ENCODE measurements around the gene KISS1R. TPM values are rescaled to one million over a fixed set of nuclear protein-coding genes. Genes with fewer than 3 reads are reported as not detected.

Gene KISS1R
- total RNA-seq, 1 donor from 2014 or later, result not detected

- peaks cover 16% of the 10 kb centered on the region for H3K36me3 ChIP-seq
Observed at GRCh38 chr19:870314-870713, 46.8 kb upstream of the KISS1R start.

GRCh38 chr19:870963-871401, 46.2 kb upstream of the KISS1R start:
- peak overlapping the region; percentile 60 for H3K27ac ChIP-seq
- TF ChIP-seq CTCF (IDR thresholded peaks at IDR 0.05), result no peak
- H3K4me1 ChIP-seq, result peaks cover 16% of the 10 kb centered on the region
- peak; percentile 0 for ATAC-seq
- intact Hi-C loops (cut with DNase I), result no loop called here
- DNase-seq, result peak; percentile 81
- H3K9me3 ChIP-seq, result no peaks in the 10 kb centered on the region
- no peak overlapping the region for H3K4me3 ChIP-seq
- H3K36me3 ChIP-seq, result peaks cover 23% of the 10 kb centered on the region
- H3K27me3 ChIP-seq, result no peaks in the 10 kb centered on the region

More at GRCh38 chr19:870314-870713, 46.8 kb upstream of the KISS1R start:
- Histone ChIP-seq H3K4me3 (no peak overlapping the region), H3K27me3 (no peaks in the 10 kb centered on the region), H3K4me1 (peaks cover 16% of the 10 kb centered on the region), H3K9me3 (no peaks in the 10 kb centered on the region), H3K27ac (peak overlapping the region; percentile 60)
- ATAC-seq (no peak), DNase-seq (no peak)
- intact Hi-C loops (cut with DNase I), result no loop called here
- no peak for TF ChIP-seq CTCF (IDR thresholded peaks at IDR 0.05)

- H3K36me3 ChIP-seq, result peaks cover 27% of the 10 kb centered on the region
- intact Hi-C loops (cut with DNase I), result no loop called here
- H3K4me1 ChIP-seq, result peaks cover 16% of the 10 kb centered on the region
- no peak for DNase-seq
- peak overlapping the region; percentile 86 for H3K27ac ChIP-seq
- H3K9me3 ChIP-seq, result no peaks in the 10 kb centered on the region
- H3K4me3 ChIP-seq, result peak overlapping the region; percentile 34
- H3K27me3 ChIP-seq, result no peaks in the 10 kb centered on the region
- TF ChIP-seq CTCF (IDR thresholded peaks at IDR 0.05), result no peak
- no peak for ATAC-seq
Observed at GRCh38 chr19:871446-872265, 45.5 kb upstream of the KISS1R start.

- H3K4me1 ChIP-seq, result peaks cover 16% of the 10 kb centered on the region
- H3K4me3 ChIP-seq, result peak overlapping the region; percentile 34
- intact Hi-C loops (cut with DNase I), result no loop called here
- H3K9me3 ChIP-seq, result no peaks in the 10 kb centered on the region
- ATAC-seq, result peak; percentile 82
- no peaks in the 10 kb centered on the region for H3K27me3 ChIP-seq
- peak overlapping the region; percentile 86 for H3K27ac ChIP-seq
- no peak for TF ChIP-seq CTCF (IDR thresholded peaks at IDR 0.05)
- DNase-seq, result peak; percentile 87
- H3K36me3 ChIP-seq, result peaks cover 31% of the 10 kb centered on the region
Observed at GRCh38 chr19:872266-872951, 44.7 kb upstream of the KISS1R start.

GRCh38 chr19:873084-873483, 44.0 kb upstream of the KISS1R start:
- no peak for TF ChIP-seq CTCF (IDR thresholded peaks at IDR 0.05)
- Histone ChIP-seq H3K4me3 (no peak overlapping the region), H3K27me3 (no peaks in the 10 kb centered on the region), H3K4me1 (peaks cover 16% of the 10 kb centered on the region), H3K27ac (no peak overlapping the region), H3K9me3 (no peaks in the 10 kb centered on the region), H3K36me3 (peaks cover 27% of the 10 kb centered on the region)
- ATAC-seq (peak; percentile 72), DNase-seq (peak; percentile 81)
- intact Hi-C loops (cut with DNase I), result no loop called here
